ENCODE measurements around the gene SYTL3. TPM values are rescaled to one million over a fixed set of nuclear protein-coding genes. Genes with fewer than 3 reads are reported as not detected.

Gene SYTL3
- total RNA-seq, 1 experiment from 2014 or later = 0.28 TPM

DNA sequence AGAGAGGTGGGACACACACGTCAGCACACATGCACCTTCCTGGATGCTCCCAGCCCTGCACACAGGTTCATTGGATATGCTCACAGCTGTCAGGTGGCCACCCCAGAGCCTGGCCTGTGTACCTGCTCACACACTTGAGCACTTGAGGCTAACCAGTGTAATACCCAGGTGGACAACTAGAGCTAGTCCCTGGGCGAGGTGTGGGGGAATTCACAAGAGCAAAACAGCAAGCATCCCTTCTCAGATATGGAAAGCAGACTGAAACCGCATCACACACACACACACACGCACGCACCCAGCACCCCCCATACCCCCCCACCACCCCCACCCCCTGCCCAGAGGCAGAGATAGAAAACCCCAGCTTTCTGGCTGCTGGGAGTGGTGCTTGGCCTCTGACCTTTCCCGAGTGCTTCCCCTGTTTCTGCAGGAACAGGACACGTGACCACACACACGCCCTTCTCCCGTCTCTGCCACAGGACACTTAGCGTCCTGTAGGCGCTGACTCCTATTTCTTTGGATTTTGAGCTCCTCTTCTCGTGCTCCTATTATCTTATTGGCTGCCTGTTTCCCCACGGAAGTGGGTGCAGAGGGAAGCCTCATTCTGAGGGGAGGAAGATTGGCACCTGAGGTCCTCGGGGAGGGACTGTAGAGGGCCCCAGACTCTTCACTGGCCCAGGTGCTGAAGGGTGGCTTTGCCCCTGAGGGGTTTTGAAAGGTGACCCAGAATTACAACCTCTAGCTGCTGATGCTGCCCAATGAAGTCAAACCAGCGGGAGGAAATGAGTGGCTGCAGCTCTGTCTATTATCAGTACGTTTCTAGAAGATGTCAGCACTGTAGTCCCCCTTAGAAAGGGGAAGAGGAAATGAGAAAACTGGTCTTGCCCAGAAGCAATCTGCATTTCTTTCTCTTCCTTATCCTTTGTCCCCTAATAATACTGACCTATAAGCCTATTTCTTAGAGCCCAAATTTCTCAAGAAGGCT lies 65.8 kb downstream of the SYTL3 start (continued):
- TF ChIP-seq, protein P1, sequence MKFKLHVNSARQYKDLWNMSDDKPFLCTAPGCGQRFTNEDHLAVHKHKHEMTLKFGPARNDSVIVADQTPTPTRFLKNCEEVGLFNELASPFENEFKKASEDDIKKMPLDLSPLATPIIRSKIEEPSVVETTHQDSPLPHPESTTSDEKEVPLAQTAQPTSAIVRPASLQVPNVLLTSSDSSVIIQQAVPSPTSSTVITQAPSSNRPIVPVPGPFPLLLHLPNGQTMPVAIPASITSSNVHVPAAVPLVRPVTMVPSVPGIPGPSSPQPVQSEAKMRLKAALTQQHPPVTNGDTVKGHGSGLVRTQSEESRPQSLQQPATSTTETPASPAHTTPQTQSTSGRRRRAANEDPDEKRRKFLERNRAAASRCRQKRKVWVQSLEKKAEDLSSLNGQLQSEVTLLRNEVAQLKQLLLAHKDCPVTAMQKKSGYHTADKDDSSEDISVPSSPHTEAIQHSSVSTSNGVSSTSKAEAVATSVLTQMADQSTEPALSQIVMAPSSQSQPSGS (CRISPR knock-in tag; IDR thresholded peaks at IDR 0.05; ENCODE audit: borderline replicate concordance, low read depth) = no peak
- TF ChIP-seq TEAD1 (CRISPR knock-in tag; IDR thresholded peaks at IDR 0.05) (no peak), TEAD4 (CRISPR knock-in tag; IDR thresholded peaks at IDR 0.05) (no peak)

DNA sequence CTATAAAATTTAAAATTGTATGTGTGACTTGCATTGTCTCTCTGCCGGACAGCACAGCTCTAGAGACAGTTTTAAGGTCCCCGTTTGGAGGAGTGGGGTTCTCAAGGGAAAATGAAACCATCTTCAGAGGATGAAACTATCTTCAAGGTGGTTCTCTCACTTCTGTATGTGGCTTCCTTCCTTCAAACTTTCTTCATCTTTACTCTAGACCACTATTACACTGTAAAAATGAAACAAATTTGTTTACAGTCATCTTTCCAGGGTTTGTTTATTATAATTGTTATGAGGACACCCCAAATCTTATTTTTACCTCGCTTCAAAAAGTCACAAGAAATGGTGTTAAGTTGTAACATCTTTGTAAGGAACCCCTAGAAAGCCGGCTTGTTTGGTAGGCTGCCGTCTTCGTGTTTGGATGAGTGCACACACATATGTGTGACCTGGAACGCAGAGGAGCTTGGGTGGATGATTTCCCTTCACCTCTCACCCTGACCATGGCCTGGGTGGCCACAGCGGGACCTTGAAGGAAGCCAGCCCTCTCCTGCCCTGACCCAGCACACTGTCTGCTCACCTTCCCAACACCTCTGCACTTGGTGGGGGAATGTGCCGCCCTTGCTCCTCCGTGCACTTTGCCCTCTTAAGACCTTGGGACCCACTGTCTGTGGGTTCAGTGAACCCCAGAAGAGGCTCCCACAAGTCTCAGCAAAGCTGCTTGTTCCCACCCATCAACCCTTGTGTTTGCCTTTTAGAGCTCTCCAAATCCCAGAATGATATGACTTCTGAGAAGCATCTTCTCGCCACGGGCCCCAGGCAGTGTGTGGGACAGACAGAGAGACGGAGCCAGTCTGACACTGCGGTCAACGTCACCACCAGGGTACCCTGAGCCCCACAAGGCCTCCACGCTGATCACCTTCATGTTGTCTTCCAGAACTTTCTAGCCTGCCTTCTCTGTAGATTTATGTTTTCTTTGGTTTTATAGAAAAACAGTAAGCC lies 67.8 kb downstream of the SYTL3 start:
- CTCF ChIA-PET = interaction anchor here (0.7 to 2.2 kb wide), 51 partner anchors 10 to 503 kb away, joined by 3 to 27 read pairs (median 6); partner anchors contain the start of genes DYNLT1 and RSPH3
- Mint-ChIP-seq H3K27ac (no peak overlapping the region), H3K36me3 (no peaks in the 10 kb centered on the region), H3K27me3 (ENCODE audit: low read depth) (no peaks in the 10 kb centered on the region), H3K4me3 (no peak overlapping the region), H3K9me3 (no peaks in the 10 kb centered on the region), H3K4me1 (peaks cover 11% of the 10 kb centered on the region)
- ATAC-seq = no peak
- no peak for DNase-seq (ENCODE audit: low spot score)
- POLR2A ChIA-PET = interaction anchor here (1.0 to 1.2 kb wide), 2 partner anchors 38 to 256 kb away, joined by 3 to 4 read pairs; no protein-coding TSS in a partner anchor
- no peak for TF ChIP-seq ZNF263 (CRISPR knock-in tag; IDR thresholded peaks at IDR 0.05; ENCODE audit: low read depth)
- TF ChIP-seq GTF2I (CRISPR knock-in tag; conservative IDR thresholded peaks at IDR 0.05) = no peak
- no peak for TF ChIP-seq ESRRA (CRISPR knock-in tag; IDR thresholded peaks at IDR 0.05; ENCODE audit: borderline replicate concordance)
- TF ChIP-seq PRRX2 (CRISPR knock-in tag; IDR thresholded peaks at IDR 0.05) = no peak
- TF ChIP-seq SMAD3 (CRISPR knock-in tag; IDR thresholded peaks at IDR 0.05; ENCODE audit: borderline replicate concordance) = no peak
- no peak for TF ChIP-seq MYBL2 (CRISPR knock-in tag; IDR thresholded peaks at IDR 0.05)
- TF ChIP-seq FOXK1 (CRISPR knock-in tag; IDR thresholded peaks at IDR 0.05) = no peak
- TF ChIP-seq, protein P2, sequence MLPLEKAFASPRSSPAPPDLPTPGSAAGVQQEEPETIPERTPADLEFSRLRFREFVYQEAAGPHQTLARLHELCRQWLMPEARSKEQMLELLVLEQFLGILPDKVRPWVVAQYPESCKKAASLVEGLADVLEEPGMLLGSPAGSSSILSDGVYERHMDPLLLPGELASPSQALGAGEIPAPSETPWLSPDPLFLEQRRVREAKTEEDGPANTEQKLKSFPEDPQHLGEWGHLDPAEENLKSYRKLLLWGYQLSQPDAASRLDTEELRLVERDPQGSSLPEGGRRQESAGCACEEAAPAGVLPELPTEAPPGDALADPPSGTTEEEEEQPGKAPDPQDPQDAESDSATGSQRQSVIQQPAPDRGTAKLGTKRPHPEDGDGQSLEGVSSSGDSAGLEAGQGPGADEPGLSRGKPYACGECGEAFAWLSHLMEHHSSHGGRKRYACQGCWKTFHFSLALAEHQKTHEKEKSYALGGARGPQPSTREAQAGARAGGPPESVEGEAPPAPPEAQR (CRISPR knock-in tag; IDR thresholded peaks at IDR 0.05) = no peak
- TF ChIP-seq KAT7 (CRISPR knock-in tag; IDR thresholded peaks at IDR 0.05; ENCODE audit: borderline replicate concordance) = no peak
- no peak for TF ChIP-seq ZBTB21 (CRISPR knock-in tag; IDR thresholded peaks at IDR 0.05; ENCODE audit: borderline replicate concordance)
- no peak for TF ChIP-seq ZNF232 (CRISPR knock-in tag; IDR thresholded peaks at IDR 0.05)
- TF ChIP-seq, protein P3, sequence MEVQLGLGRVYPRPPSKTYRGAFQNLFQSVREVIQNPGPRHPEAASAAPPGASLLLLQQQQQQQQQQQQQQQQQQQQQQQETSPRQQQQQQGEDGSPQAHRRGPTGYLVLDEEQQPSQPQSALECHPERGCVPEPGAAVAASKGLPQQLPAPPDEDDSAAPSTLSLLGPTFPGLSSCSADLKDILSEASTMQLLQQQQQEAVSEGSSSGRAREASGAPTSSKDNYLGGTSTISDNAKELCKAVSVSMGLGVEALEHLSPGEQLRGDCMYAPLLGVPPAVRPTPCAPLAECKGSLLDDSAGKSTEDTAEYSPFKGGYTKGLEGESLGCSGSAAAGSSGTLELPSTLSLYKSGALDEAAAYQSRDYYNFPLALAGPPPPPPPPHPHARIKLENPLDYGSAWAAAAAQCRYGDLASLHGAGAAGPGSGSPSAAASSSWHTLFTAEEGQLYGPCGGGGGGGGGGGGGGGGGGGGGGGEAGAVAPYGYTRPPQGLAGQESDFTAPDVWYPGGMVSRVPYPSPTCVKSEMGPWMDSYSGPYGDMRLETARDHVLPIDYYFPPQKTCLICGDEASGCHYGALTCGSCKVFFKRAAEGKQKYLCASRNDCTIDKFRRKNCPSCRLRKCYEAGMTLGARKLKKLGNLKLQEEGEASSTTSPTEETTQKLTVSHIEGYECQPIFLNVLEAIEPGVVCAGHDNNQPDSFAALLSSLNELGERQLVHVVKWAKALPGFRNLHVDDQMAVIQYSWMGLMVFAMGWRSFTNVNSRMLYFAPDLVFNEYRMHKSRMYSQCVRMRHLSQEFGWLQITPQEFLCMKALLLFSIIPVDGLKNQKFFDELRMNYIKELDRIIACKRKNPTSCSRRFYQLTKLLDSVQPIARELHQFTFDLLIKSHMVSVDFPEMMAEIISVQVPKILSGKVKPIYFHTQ (CRISPR knock-in tag; IDR thresholded peaks at IDR 0.05) = no peak
- TF ChIP-seq FOXP1 (CRISPR knock-in tag; IDR thresholded peaks at IDR 0.05; ENCODE audit: borderline replicate concordance) = no peak
- TF ChIP-seq, protein P4, sequence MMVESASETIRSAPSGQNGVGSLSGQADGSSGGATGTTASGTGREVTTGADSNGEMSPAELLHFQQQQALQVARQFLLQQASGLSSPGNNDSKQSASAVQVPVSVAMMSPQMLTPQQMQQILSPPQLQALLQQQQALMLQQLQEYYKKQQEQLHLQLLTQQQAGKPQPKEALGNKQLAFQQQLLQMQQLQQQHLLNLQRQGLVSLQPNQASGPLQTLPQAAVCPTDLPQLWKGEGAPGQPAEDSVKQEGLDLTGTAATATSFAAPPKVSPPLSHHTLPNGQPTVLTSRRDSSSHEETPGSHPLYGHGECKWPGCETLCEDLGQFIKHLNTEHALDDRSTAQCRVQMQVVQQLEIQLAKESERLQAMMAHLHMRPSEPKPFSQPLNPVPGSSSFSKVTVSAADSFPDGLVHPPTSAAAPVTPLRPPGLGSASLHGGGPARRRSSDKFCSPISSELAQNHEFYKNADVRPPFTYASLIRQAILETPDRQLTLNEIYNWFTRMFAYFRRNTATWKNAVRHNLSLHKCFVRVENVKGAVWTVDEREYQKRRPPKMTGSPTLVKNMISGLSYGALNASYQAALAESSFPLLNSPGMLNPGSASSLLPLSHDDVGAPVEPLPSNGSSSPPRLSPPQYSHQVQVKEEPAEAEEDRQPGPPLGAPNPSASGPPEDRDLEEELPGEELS (CRISPR knock-in tag; IDR thresholded peaks at IDR 0.05) = no peak

All from WTC11 (cell line).